Peyer's patch (tissue), 4 donors: ENCODE data around the gene CPT1C. TPM values are rescaled to one million over a fixed set of nuclear protein-coding genes. Genes with fewer than 3 reads are reported as not detected.

Experiments
- DNase-seq, 3 donors: peaks; one replicate each; pipeline ENCODE4 v3.0.0-alpha.2; 2017 to 2019
- H3K27ac ChIP-seq, 4 donors: fragments of 200-600 bp; sonication (generic); one replicate each; pipeline ENCODE4 v1.5.1; 2016 to 2019
- H3K27me3 ChIP-seq, 2 donors: fragments of 200-600 bp; sonication (generic); one replicate each; pipeline ENCODE4 v1.5.1; 2019
- H3K36me3 ChIP-seq, 3 donors: fragments of 200-600 bp; sonication (generic); one replicate each; pipeline ENCODE4 v1.5.1; 2016 to 2019
- H3K4me1 ChIP-seq, 4 donors: fragments of 200-600 bp; sonication (generic); one replicate each; pipeline ENCODE4 v1.5.1; 2016 to 2019
- H3K4me3 ChIP-seq, 4 donors: fragments of 200-600 bp; sonication (generic); 1 replicate in 3 of 4; 2 replicates in 1 of 4; pipeline ENCODE4 v1.5.1; 2016 to 2019; ENCODE audit warnings: mild to moderate bottlenecking in 1 of 4
- H3K9me3 ChIP-seq, 4 donors: fragments of 200-600 bp; sonication (generic); one replicate each; pipeline ENCODE4 v1.5.1; 2016 to 2019; ENCODE audit warnings: mild to moderate bottlenecking in 1 of 4
- CTCF ChIP-seq, 6 experiments: fragments of 450-650 bp in 4 of 6; fragments of 200-600 bp in 2 of 6; sonication (generic) in 1 of 6; IDR thresholded peaks; one replicate each; pipeline ENCODE4 v1.5.1; 2017 to 2019; ENCODE audit warnings: antibody characterized with exemption in 6 of 6, mild to moderate bottlenecking in 3 of 6, moderate library complexity in 1 of 6
- POLR2A ChIP-seq, 2 donors: fragments of 450-650 bp; IDR thresholded peaks; one replicate each; pipeline ENCODE4 v1.5.1; 2017; ENCODE audit warnings: antibody characterized with exemption in 2 of 2, mild to moderate bottlenecking in 2 of 2, moderate library complexity in 2 of 2
- total RNA-seq, 4 donors: library from RNA; depleted of rRNA; stranded (reverse); fragments of >200 nt; gene quantifications; one replicate each; pipeline ENCODE4 v1.1.0, GENCODE V29; 2016

The CPT1C gene
- total RNA-seq, 4 donors from 2014 or later: 3.0 to 12.4 (median 5.6) TPM; not detected in 1

GRCh38 chr19:49665036-49665350 is 25.9 kb upstream of the CPT1C start:
- H3K36me3 ChIP-seq: peaks cover 0 to 31% (median 0%) of the 10 kb centered on the region in 3 donors
- no peak for DNase-seq
- peak overlapping the region; percentile 80 to 97 (median 92) for H3K27ac ChIP-seq
- TF ChIP-seq POLR2A (IDR thresholded peaks at IDR 0.05) (no peak), CTCF (IDR thresholded peaks at IDR 0.05) (no peak)
- peaks cover 0 to 23% (median 16%) of the 10 kb centered on the region in 4 donors for H3K4me1 ChIP-seq
- H3K27me3 ChIP-seq: no peaks in the 10 kb centered on the region
- H3K4me3 ChIP-seq: peak overlapping the region; percentile 64 to 98 (median 84)
- no peaks in the 10 kb centered on the region for H3K9me3 ChIP-seq

DNA sequence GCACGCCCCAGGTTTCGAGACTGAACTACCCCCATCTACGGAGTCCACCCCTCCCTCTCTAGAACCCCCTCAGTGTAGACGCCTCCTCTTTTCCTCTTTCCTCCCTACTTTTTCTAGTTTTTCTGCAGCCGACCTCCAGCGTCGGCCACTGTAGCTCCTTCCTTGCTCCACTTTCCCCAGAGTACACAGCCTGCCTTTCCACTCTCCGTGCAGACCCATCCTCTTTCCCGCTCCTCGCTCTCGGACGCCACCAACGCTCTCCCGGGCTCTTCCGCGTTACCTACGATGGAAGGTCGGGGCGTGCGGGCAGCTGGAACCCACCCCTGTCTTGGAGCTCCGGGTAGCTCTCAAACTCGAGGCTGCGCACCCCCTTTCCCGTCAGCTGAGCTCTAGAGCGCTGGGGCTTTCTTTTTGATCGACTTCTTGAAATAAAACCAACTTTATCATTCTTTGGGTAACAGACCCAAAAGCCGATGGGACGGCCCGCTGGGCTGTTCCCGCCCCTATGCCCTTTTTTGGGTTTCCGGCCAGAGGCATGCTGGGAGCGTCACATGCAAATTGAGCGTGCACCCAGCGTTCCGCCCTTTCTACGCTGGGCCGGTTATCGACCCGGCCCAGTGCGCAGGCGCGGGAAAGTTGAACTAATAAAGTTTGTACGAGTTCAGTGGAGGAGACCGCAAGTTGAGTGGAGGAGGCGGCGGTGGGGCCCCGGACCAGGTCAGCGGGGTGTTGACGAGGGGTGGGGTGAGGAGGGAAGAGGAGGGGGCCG is 25.4 kb upstream of the CPT1C start, which contains the start of the genes BCL2L12 and IRF3:
TSS of gene BCL2L12 (plus strand) at position 583 of the 769 bp plus-strand sequence. CDS start 760 bp downstream, outside the sequence.
TSS of gene IRF3 (minus strand) at position 507 of the 769 bp plus-strand sequence. CDS start 1,019 bp downstream, outside the sequence.
- DNase-seq: peak; percentile 97 to 99 (median 97)
- H3K36me3 ChIP-seq: peaks cover 0 to 26% (median 0%) of the 10 kb centered on the region in 3 donors
- TF ChIP-seq POLR2A (IDR thresholded peaks at IDR 0.05) (peak; percentile 61 to 69), CTCF (IDR thresholded peaks at IDR 0.05) (peak in 2 of 6 experiments; percentile 4 to 7)
- H3K27me3 ChIP-seq: no peaks in the 10 kb centered on the region
- H3K27ac ChIP-seq: peak within 1 kb of the TSS; percentile 80 to 97 (median 92)
- no peaks in the 10 kb centered on the region for H3K9me3 ChIP-seq
- peak within 1 kb of the TSS; percentile 64 to 98 (median 84) for H3K4me3 ChIP-seq
- peaks cover 0 to 23% (median 16%) of the 10 kb centered on the region in 4 donors for H3K4me1 ChIP-seq

DNA sequence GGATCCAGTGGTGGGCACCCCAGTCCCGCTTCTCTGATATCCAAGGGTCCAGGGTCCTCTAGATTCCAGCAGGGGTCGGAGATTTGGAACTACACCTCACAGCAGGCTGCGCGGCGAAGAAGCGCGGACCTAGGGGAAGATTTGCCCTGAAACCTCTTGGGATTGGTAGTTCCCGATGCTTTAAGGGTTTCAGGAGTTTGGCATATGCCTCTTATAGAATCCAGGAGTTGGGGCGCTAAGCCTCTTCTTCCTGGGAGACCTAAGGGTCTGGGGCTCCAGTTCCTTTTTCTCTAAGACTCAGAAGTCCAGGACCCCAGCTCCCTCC is 24.8 kb upstream of the CPT1C start:
- H3K27me3 ChIP-seq: no peaks in the 10 kb centered on the region
- no peak for TF ChIP-seq CTCF (IDR thresholded peaks at IDR 0.05)
- no peak for TF ChIP-seq POLR2A (IDR thresholded peaks at IDR 0.05)

GRCh38 chr19:49667473-49667872 is 23.4 kb upstream of the CPT1C start:
- Histone ChIP-seq H3K9me3 (no peaks in the 10 kb centered on the region), H3K36me3 (peaks cover 0 to 7% (median 0%) of the 10 kb centered on the region in 3 donors), H3K4me3 (no peak overlapping the region), H3K27me3 (no peaks in the 10 kb centered on the region), H3K27ac (no peak overlapping the region), H3K4me1 (peaks cover 0 to 30% (median 20%) of the 10 kb centered on the region in 4 donors)
- TF ChIP-seq CTCF (IDR thresholded peaks at IDR 0.05) (no peak), POLR2A (IDR thresholded peaks at IDR 0.05) (no peak)
- no peak for DNase-seq

More for the DNA sequence above, 24.8 kb upstream of the CPT1C start:
- peak overlapping the region; percentile 80 to 97 (median 92) for H3K27ac ChIP-seq
- H3K9me3 ChIP-seq: no peaks in the 10 kb centered on the region
- peaks cover 0 to 21% (median 0%) of the 10 kb centered on the region in 3 donors for H3K36me3 ChIP-seq
- DNase-seq: no peak
- H3K4me1 ChIP-seq: peaks cover 0 to 23% (median 16%) of the 10 kb centered on the region in 4 donors
- H3K4me3 ChIP-seq: peak overlapping the region; percentile 64 to 98 (median 84)

- H3K9me3 ChIP-seq: no peaks in the 10 kb centered on the region
- no peak for DNase-seq
- H3K27ac ChIP-seq: no peak overlapping the region
- H3K36me3 ChIP-seq: no peaks in the 10 kb centered on the region
- no peaks in the 10 kb centered on the region for H3K27me3 ChIP-seq
- TF ChIP-seq POLR2A (IDR thresholded peaks at IDR 0.05): no peak
- TF ChIP-seq CTCF (IDR thresholded peaks at IDR 0.05): no peak
- peaks cover 0 to 17% (median 12%) of the 10 kb centered on the region in 4 donors for H3K4me1 ChIP-seq
- H3K4me3 ChIP-seq: no peak overlapping the region
Measured at GRCh38 chr19:49669516-49669915, 21.4 kb upstream of the CPT1C start.
